ENCODE data around the gene C2orf92.

Gene C2orf92

GRCh38 chr2:97699765-97700444, 30.4 kb downstream of the C2orf92 start:
- peak; percentile 93 for ATAC-seq
- TF ChIP-seq TCF4 (CRISPR knock-in tag; IDR thresholded peaks at IDR 0.05; ENCODE audit: borderline replicate concordance) (no peak), OSR1 (CRISPR knock-in tag; IDR thresholded peaks at IDR 0.05) (no peak), ESRRG (CRISPR knock-in tag; IDR thresholded peaks at IDR 0.05) (no peak), ZC3H10 (CRISPR knock-in tag; IDR thresholded peaks at IDR 0.05) (no peak), SNAI2 (CRISPR knock-in tag; IDR thresholded peaks at IDR 0.05) (no peak), RARB (CRISPR knock-in tag; IDR thresholded peaks at IDR 0.05) (no peak), ZNF565 (CRISPR knock-in tag; conservative IDR thresholded peaks at IDR 0.05; ENCODE audit: low read depth) (no peak), ZNF8 (CRISPR knock-in tag; IDR thresholded peaks at IDR 0.05) (no peak), ZFP3 (CRISPR knock-in tag; IDR thresholded peaks at IDR 0.05) (no peak), PATZ1 (CRISPR knock-in tag; IDR thresholded peaks at IDR 0.05; ENCODE audit: borderline replicate concordance) (no peak), ZFP30 (CRISPR knock-in tag; IDR thresholded peaks at IDR 0.05) (no peak), ISL1 (CRISPR knock-in tag; IDR thresholded peaks at IDR 0.05) (no peak), ARNTL (CRISPR knock-in tag; IDR thresholded peaks at IDR 0.05; ENCODE audit: borderline replicate concordance, low read depth) (no peak)

GRCh38 chr2:97701186-97701585, 31.7 kb downstream of the C2orf92 start:
- TF ChIP-seq TSHZ2 (CRISPR knock-in tag; IDR thresholded peaks at IDR 0.05), result no peak
- no peak for TF ChIP-seq SNAI2 (CRISPR knock-in tag; IDR thresholded peaks at IDR 0.05)
- no peak for TF ChIP-seq PATZ1 (CRISPR knock-in tag; IDR thresholded peaks at IDR 0.05; ENCODE audit: borderline replicate concordance)
- no peak for TF ChIP-seq CSRNP3 (CRISPR knock-in tag; IDR thresholded peaks at IDR 0.05)
- no peak for TF ChIP-seq CSDC2 (CRISPR knock-in tag; IDR thresholded peaks at IDR 0.05)
- TF ChIP-seq TOX (CRISPR knock-in tag; IDR thresholded peaks at IDR 0.05; ENCODE audit: borderline replicate concordance), result no peak
- no peak for TF ChIP-seq ZFP30 (CRISPR knock-in tag; IDR thresholded peaks at IDR 0.05)
- TF ChIP-seq ZNF565 (CRISPR knock-in tag; conservative IDR thresholded peaks at IDR 0.05; ENCODE audit: low read depth), result no peak
- no peak for TF ChIP-seq ZNF70 (CRISPR knock-in tag; IDR thresholded peaks at IDR 0.05)
- TF ChIP-seq GLIS3 (CRISPR knock-in tag; IDR thresholded peaks at IDR 0.05), result no peak
- no peak for TF ChIP-seq BACH2 (CRISPR knock-in tag; IDR thresholded peaks at IDR 0.05; ENCODE audit: borderline replicate concordance)
- no peak for TF ChIP-seq ESRRG (CRISPR knock-in tag; IDR thresholded peaks at IDR 0.05)
- ATAC-seq, result no peak

- ATAC-seq, result no peak
- TF ChIP-seq POU6F1 (CRISPR knock-in tag; IDR thresholded peaks at IDR 0.05; ENCODE audit: borderline replicate concordance, low read depth) (no peak), ZNF8 (CRISPR knock-in tag; IDR thresholded peaks at IDR 0.05) (no peak), ESRRG (CRISPR knock-in tag; IDR thresholded peaks at IDR 0.05) (no peak), SNAI2 (CRISPR knock-in tag; IDR thresholded peaks at IDR 0.05) (no peak), TCF4 (CRISPR knock-in tag; IDR thresholded peaks at IDR 0.05; ENCODE audit: borderline replicate concordance) (no peak), ARNTL (CRISPR knock-in tag; IDR thresholded peaks at IDR 0.05; ENCODE audit: borderline replicate concordance, low read depth) (no peak), GLIS3 (CRISPR knock-in tag; IDR thresholded peaks at IDR 0.05) (no peak), ZNF565 (CRISPR knock-in tag; conservative IDR thresholded peaks at IDR 0.05; ENCODE audit: low read depth) (no peak), PPARA (CRISPR knock-in tag; IDR thresholded peaks at IDR 0.05; ENCODE audit: borderline replicate concordance) (no peak), ZC3H10 (CRISPR knock-in tag; IDR thresholded peaks at IDR 0.05) (no peak), CSRNP3 (CRISPR knock-in tag; IDR thresholded peaks at IDR 0.05) (no peak), CSDC2 (CRISPR knock-in tag; IDR thresholded peaks at IDR 0.05) (no peak), ISL1 (CRISPR knock-in tag; IDR thresholded peaks at IDR 0.05) (no peak), RARB (CRISPR knock-in tag; IDR thresholded peaks at IDR 0.05) (no peak), ZFP3 (CRISPR knock-in tag; IDR thresholded peaks at IDR 0.05) (no peak), ZFP30 (CRISPR knock-in tag; IDR thresholded peaks at IDR 0.05) (no peak), ZNF70 (CRISPR knock-in tag; IDR thresholded peaks at IDR 0.05) (no peak), OSR1 (CRISPR knock-in tag; IDR thresholded peaks at IDR 0.05) (no peak)
Measured at GRCh38 chr2:97701851-97702465, 32.4 kb downstream of the C2orf92 start.
